HG02852 (cell line): ENCODE results near the gene TMEM182.

ENCODE experiments used
- ATAC-seq: cut with Tn5 transposase; IDR thresholded peaks from one replicate; pipeline ENCODE4 v1.9.1; 2021; ENCODE audit warnings: mild to moderate bottlenecking, moderate library complexity; ENCODE audit not compliant: unreplicated experiment

Gene TMEM182, protein sequence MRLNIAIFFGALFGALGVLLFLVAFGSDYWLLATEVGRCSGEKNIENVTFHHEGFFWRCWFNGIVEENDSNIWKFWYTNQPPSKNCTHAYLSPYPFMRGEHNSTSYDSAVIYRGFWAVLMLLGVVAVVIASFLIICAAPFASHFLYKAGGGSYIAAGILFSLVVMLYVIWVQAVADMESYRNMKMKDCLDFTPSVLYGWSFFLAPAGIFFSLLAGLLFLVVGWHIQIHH

DNA sequence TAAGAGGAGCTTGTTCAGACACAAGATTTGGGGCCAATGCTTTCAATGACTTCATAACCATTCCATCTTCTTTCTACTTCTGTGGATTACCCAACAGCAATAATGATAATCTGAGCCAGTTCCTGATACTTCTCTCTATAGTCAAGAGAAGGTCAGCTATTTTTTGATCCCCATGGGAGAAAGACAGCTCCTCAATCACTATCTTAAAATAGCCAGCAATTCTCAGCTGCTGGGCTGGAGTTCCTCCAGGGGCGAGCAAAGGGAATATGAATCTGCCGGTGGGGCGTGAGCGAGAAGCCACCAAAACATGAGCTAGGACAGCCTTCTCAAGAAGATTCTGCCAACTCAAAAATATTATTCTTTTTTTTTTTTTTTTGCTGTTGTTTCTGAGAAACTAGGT is at the start of gene TMEM182:
TSS of gene TMEM182 (plus strand) at position 269 of the 400 bp plus-strand sequence. CDS start 187 bp downstream, outside the sequence.
- ATAC-seq, result no peak

DNA sequence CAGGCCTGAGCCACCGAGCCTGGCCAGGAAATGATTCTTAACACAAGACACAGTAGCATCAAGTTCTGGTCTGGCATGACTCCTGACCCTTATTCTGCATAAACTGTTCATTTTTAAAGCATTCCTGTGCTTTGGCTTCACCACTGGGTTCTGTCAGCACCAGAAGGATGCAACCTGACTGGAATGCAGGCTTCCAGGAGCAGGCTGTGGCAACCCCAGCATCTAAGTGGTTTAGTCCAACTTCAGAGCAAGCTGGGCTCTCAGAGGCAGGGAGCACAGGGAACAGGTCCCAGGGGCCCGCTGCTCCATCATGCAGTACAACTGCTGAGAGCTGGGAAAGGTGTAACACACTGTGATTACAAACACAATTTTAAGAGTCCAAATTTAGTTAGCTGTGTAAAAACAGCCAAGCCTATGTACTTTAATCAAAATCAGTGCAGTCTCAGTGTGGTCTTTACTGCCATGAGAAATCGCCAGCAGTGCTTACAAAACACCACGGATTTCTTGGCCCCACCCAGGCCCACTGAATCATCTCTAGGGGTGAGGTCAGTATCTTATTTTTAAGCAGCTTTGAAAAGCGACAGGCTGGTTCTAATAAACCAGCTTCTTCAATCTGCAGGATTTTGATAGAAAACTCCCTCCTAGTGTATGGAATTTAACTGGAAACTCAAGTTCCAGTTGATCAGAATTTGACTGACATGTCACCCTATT is 44.4 kb upstream of the TMEM182 start:
- no peak for ATAC-seq

DNA sequence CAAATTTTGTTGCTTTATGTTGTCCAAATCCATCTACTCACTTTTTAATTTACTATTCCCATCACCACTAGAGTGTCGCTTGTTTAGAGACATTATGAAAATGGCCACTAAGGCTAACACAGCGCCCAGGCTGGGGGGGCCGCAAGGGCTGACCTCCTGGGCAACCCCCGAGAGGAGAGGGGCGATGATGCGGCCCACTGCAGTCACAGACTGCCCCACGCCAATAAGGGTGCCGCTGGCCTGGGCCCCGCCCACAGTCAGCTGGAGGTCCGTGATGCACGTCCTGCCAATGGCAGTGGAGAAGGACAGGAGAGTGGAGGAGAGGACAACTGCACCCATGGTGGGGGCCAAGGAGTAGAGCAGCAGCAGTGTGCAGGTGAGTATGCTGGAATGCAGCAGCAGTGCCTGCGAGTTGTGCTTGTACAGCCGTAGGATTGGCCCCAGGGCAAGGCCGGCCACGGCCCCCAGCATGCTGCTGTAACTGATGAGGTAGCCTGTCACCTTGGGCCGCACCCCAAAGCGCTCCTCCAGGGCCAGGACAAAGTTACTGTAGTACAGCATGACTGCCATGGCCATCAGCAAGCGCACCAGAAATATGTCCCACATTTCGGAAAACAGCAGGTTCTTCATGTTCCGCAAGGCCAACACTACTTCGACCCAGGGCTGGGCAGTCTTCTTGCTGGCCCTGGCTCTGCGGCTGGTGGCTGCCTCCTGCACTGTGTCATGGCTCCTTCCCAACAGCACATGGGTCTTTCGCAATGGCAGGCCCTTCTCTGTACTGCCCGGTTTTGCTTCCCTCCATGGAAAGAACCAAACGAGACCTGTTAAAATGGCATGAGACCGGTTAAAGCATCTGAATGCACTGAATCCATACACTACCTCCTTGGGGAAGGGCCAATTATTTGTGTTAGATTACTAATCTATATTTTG is 43.2 kb upstream of the TMEM182 start:
- ATAC-seq, result no peak

DNA sequence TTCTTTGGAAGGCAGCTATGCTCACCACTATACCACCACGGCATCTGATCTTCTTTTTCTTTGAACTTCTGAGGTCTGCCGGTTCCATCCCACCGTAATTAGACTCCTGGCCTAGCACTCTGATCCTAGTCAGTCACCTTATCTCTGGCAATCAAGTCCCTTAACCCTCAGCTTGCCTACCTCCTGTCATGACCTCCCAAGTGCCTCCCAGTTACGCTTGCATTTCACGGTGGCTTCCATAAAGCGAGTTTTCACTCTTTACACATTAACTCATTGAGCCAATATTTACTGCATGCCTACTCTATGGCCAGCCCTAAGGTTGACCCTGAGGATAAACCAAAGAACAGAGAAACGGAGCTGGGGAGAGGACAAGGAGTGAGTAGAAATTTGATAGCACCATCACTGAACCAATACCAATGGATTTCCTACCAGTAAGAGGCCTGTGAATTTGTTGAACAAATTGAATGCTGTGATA is 37.8 kb upstream of the TMEM182 start:
- no peak for ATAC-seq

DNA sequence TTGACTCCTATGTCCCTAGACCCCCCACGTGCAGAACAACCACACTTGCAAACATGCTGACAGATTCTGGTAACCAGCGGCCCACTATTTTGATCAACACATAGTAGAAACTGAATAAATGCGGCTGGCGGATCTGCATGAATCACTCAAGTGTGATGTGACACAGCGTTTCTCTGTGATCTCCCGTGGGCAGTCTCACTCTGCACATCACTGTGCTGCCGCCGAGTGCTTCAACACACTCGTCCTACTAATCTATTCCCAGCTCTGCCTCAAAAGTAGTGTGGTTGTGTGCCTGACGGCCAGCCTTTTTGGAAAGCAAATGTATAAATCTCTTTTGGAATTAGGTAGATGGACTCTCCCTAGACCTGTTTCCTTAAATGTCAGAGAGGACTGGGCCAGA is 37.3 kb upstream of the TMEM182 start:
- ATAC-seq, result no peak

DNA sequence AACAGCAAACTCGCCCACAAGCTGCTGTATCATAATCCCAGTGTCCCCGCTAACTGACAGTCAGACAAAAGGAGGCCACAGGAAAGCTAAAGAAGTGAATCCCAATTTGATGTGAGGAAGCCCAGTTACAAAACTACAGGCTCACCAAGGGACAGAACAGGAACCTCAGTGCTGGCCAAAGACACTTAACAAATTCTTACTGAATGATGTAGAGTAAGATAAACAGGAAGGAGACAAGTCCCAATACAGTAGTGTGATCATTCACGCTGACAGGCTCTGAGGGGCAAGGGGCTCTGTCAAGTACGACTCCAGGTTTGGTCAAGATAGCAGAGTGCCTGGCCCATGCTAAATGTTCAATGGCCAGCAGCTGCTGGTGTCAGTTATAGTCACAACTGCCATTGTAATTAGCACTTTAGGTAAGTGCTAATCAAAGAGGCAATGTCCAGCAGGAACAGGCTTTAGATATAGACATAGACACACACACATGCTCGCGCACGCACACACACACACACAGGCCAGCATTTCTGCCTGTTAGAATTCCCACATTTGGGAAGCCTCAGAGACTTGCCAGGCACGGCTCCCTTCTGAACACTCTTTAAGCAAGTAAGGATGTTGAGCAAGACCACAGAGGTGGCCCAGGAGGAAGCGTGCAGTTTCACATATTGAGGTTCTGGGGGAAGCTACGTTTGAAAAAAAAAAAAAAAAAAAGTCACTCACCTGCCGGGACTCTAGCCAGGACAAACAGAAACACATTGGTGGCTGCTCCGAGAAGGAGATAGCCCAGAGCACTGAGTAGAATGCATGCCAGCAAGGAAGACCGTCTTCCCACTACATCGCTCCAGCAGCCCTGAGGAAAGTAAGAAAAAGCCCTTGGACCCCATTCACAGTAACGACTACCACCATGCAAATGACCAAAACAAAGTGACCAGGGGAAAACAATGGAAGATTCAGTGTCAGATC is 35.4 kb upstream of the TMEM182 start:
- ATAC-seq, result peak; percentile 74

DNA sequence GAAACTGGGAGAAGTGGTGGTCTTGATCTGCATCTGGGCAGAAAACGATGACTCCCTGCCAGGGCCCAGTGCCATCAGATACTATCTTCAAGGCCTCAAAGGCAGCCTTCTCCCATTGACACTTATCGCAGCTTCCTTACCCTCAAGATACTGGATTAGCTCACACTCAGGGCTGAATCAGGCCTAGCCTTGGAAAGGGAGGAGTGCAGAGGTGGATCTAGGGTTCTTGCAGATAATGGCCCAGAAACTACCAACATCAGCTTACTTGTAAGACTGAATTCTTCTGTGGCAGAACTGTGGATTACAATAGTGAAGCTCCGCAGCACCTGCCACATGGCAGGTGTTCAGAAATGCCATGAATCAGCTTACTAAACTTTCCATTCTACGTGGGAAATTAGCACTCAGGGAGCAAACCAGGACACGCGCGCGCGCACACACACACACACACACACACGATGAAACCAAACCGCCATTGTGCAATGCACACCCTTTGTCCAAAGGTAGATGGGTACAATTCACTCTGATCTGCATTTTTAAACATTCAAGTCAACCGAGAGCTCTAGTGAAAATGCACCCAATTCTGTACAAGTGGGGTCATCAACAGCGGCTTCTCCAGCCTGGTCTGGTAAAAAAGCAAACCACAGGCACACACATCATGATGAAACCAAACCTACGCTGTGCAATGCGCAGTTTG is 26.3 kb upstream of the TMEM182 start:
- ATAC-seq, result no peak

DNA sequence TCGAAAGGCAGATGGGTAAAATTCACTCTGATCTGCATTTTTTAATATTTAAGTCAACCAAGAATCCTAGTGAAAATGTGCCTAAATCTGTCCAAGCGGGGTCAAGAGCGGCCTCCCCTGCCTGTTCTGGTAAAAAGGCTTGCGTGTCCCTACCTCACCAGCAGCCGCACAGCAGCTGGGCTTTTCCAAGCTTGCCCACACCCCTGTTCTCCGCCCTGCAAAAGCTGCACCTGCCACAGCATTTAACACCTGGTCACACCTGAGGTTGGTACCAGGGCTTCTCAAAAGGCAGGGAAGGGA is 25.8 kb upstream of the TMEM182 start:
- ATAC-seq, result peak; percentile 16

DNA sequence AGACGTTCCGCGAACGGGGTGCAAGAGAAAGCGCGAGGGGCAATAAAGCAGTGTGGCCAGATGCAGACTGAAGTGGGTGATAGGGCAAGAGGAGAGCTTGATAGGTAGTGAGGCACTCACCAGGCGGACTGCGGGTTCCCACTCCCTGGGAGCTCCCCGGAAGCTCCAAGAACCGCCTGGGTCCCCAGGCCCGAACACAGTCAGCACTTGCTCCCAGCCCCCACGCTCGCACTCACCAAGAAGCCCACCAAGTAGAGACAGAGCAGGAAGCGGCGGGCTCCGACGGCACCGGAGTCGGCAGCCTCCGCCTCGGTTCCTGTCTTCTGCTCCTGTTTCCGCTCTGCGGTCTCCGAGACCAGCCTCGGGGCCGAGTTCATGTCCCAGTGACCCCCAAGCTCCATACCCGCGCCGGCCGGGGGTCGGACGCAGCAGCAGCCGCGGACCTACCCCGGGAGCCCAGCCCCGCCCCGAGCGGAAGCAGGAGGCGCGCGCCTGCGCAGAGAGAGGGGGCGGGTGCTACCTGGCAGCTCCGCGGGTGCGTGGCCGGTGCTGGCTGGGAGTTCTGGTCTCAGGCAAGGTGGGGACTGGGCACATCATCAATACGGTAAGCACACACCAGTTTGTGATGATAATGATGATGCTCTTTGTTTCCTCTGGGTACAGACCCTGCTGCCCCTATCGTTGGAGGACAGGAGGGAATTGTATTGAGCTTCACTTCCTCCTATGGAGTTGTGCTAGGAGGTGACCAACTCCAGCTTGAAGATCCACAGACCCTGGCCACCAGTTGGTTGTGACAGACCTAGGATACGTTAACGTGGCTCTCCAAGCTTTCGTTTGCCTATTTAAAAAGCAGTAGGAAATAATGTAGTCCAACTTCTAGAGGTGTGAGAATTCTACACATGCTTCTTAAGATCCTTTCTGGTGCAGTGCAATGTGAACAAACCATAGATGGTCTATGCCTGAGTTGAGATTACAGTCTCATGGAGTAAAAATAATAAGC is 25.1 kb upstream of the TMEM182 start:
- peak; percentile 93 for ATAC-seq

DNA sequence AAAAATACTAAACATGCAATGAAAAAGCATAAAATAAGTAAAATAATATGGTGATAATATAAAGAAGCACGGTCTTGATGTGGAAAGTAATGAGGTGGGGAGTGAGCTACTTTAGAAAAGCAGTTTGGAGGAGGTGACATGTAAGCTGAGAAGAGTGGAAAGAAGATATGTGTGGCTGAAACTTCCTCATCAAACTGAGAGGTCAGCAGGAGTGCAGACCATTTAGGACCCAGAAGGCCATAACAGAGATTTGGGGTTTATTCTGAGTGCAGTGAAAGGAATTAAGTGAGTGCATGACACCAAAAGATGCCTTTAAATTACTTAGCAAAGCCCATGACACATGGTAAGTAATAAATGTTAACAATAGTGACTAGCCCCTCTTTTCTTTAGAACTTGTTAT is 24.4 kb upstream of the TMEM182 start:
- ATAC-seq, result peak; percentile 47

DNA sequence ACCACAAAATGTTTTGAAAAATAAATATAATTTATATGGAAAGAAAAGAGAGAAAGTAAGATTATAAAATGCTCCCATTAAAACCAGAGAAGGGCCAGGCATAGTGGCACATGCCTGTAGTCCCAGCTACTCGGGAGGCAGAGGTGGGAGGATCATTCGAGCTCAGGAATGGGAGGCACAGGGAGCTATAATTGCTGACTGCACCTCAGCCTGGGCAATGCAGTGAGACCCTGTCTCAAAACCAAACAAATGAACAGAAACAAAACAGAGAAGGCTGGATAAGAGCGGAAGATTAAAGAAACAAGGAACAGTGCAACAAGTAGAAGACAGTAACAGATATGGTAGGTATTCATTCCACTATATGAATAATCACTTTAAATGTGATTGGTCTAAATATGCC is 18.6 kb upstream of the TMEM182 start:
- no peak for ATAC-seq

DNA sequence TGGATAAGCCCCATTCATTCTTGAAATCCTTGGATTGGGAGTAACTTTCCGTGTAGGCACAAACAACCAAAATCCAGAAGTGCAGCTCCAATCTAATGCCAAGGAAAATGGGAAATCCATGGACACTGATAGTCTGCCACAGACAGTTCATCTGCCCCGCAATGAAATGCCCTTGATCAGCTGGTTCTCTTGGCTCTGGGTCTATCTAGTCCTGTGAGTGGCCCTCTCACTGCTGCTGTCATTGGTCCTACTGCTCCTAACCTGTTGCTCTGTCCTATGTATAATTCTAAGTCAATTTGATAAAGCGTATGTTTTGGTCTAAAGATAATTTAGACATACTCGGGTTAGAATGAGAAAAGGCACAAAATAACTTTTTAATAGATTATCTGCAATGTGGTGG is 13.7 kb upstream of the TMEM182 start:
- no peak for ATAC-seq

DNA sequence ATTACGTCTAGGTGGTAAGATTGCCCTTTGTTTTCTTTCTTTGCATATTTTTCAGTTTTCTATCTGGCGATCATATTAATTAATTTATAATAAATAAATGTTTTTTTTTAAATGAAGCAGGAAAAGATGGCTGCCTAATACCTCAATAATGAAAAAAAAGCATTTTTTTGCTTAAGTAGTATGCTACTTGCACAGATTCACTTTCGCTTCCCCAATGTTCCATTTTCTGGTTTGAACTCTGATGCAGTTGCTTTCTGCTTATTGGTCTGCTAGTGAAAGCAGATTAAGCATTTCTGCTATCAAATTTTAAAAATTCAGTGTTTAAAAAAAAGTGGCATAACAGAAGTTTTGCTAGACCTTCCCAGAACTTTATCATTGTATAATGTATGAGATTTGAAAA is 11.9 kb upstream of the TMEM182 start:
- ATAC-seq, result peak; percentile 86

DNA sequence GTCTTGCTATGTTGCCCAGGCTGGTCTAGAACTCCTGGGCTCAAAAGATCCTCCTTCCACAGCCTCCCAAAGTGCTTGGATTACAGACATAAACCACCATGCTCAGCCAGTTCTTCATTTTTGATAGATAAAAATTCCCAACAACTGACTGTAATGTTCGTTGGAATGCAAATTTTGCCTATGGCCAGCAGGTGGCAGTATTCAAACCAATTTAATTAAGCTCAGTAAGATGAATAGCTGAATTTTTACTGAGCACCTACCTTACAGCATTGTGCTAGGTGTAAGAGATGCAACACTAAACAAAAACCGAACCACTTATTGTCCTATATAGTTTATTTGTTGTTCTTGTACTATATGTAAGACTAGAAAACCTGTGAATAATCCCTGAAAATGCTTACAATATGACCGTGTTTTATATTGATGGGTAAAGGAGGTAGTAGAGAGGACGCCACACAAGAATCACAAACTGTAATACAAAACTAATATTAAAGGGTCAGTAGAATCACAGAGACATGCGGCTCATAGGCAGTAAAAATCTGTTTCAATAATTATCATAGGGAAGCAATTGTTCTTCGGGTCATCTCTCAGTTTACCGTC is 8.2 kb upstream of the TMEM182 start:
- ATAC-seq, result no peak

DNA sequence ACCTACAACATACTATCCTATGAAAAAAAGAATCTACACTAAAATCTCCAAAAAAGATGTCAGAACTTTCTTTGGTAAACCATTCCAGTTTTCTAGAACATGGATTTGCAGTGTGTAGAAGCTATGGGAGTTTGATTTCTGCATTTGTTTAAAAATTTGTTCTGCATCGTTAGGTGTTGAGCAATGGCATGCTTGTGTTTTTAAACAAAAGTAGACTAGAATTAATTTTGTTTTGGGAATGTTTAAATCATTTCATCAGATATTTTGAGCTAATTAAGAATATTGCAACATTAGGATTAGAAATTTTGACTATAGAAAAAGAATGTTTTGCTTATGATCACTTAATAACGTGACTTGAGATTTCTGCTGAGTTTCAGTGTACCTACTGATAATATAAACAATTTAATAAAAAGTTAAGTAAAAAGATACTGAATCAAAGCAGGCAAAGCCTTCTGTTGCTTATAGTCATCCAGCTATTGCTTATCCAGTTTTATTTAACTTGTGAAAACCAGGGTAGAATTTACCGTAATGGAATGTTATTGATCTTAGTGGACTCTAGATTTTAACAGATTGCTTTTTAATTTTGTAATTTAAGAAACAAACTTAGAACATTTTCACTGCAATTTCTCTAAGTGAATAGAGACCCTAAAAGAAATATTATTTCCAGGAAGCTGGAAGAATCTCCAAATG is 7.2 kb upstream of the TMEM182 start:
- ATAC-seq, result no peak

DNA sequence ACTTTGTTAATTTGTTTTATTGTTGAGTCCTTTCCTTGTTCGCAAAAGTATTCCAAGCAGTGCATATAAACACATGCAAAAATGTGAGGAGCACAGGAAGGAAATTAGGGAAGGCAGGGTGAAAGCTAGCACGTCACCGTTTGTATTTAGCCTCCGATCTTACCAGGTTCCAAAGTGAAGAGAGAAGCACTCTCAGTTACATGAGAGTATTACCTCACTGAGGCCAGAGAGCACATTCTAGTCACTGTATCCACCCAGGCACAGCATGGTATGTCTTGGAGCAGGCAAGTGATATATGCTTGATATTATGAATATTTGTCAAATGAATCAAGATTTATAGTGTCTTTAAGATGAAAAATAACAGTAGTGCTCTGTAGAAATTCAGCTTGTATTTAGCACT is 6.5 kb upstream of the TMEM182 start:
- no peak for ATAC-seq

DNA sequence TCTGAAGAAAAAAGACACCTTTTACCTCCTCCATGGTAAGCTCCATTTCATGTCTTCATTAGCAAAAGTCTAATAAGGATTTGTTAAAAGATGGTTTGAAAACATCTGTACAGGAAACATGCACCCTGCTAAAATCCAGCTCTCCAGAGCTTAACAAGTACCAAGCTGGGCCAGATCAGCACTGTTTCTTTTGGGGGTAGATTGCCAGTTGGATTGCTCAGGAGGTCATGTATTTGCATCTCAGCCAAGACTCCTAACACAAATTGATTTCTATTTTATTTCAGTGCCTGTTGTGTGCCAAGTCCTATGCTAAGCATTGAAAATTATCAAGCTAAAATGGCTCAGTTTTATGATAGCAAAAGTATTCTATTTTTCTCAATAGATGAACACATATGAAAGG is 3.4 kb upstream of the TMEM182 start:
- no peak for ATAC-seq

DNA sequence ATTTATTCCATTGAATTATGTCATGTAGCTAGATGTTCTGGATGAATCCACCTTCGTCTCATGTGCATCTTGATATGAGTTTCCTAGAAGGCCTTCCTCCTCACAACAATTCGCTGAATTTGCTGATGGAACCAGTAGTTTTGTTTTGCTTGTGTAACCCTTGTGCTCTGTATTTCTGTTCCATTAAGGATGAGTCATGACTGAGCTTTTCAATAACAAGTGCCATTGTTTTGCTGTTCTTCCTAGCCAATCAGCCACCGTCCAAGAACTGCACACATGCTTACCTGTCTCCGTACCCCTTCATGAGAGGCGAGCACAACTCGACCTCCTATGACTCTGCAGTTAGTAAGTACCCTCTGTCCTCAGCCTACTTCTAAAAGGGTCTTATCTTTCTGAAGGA is 2.3 kb downstream of the TMEM182 start:
- no peak for ATAC-seq
